Astrocyte (in vitro differentiated cells and primary cell): Measurements from ENCODE around the gene CHD6. TPM values are rescaled to one million over a fixed set of nuclear protein-coding genes. Genes with fewer than 3 reads are reported as not detected.

Source experiments
- DNase-seq: peaks from one replicate; pipeline ENCODE4 v3.0.0-alpha.2; 2010; ENCODE audit warnings: low read depth
- FAIRE-seq: peaks from 2 replicates; lab custom pipeline; 2011; peaks lifted over from hg19 to GRCh38; lab: Jason Lieb, UNC
- H2AFZ ChIP-seq: 2 replicates; pipeline ENCODE4 v1.6.0; 2012; ENCODE audit warnings: low read depth, low read length, inconsistent platforms
- H3K27ac ChIP-seq: 2 replicates; pipeline ENCODE4 v1.5.1; 2011; ENCODE audit warnings: low read depth, low read length, inconsistent platforms
- H3K27me3 ChIP-seq: 2 replicates; pipeline ENCODE4 v1.6.0; 2011; ENCODE audit warnings: low read length, inconsistent platforms; ENCODE audit not compliant: insufficient read depth
- H3K36me3 ChIP-seq: 2 replicates; pipeline ENCODE4 v1.5.1; 2011; ENCODE audit warnings: low read length, inconsistent platforms; ENCODE audit not compliant: insufficient read depth
- H3K4me1 ChIP-seq: 2 replicates; pipeline ENCODE4 v1.5.1; 2011; ENCODE audit warnings: low read length, inconsistent platforms; ENCODE audit not compliant: insufficient read depth
- H3K4me2 ChIP-seq: 2 replicates; pipeline ENCODE4 v1.6.0; 2012; ENCODE audit warnings: low read length, inconsistent platforms
- H3K4me3 ChIP-seq: 2 replicates; pipeline ENCODE4 v1.5.1; 2011; ENCODE audit warnings: low read depth, mild to moderate bottlenecking, low read length, inconsistent platforms; ENCODE audit not compliant: insufficient read depth
- H3K79me2 ChIP-seq: 2 replicates; pipeline ENCODE4 v1.6.0; 2012; ENCODE audit warnings: mild to moderate bottlenecking, low read length, inconsistent platforms; ENCODE audit not compliant: insufficient read depth
- H3K9ac ChIP-seq: 2 replicates; pipeline ENCODE4 v1.6.0; 2012; ENCODE audit warnings: mild to moderate bottlenecking, low read length, inconsistent platforms
- H3K9me3 ChIP-seq: 2 replicates; pipeline ENCODE4 v1.5.1; 2012; ENCODE audit warnings: low read depth, mild to moderate bottlenecking, low read length, inconsistent platforms; ENCODE audit not compliant: insufficient read depth
- H4K20me1 ChIP-seq: 2 replicates; pipeline ENCODE4 v1.6.0; 2012; ENCODE audit warnings: low read length, inconsistent platforms; ENCODE audit not compliant: insufficient read depth
- H3K27ac Mint-ChIP-seq: one replicate; pipeline ENCODE4 v1.8.0; 2021; ENCODE audit warnings: mild to moderate bottlenecking, mixed read lengths; ENCODE audit not compliant: unreplicated experiment
- H3K27me3 Mint-ChIP-seq: one replicate; pipeline ENCODE4 v1.8.0; 2021; ENCODE audit warnings: low read depth, mixed read lengths; ENCODE audit not compliant: unreplicated experiment
- H3K36me3 Mint-ChIP-seq: one replicate; pipeline ENCODE4 v1.8.0; 2021; ENCODE audit warnings: low read depth, mixed read lengths; ENCODE audit not compliant: unreplicated experiment
- H3K4me1 Mint-ChIP-seq: one replicate; pipeline ENCODE4 v1.8.0; 2021; ENCODE audit warnings: low read depth, mixed read lengths; ENCODE audit not compliant: unreplicated experiment
- H3K4me3 Mint-ChIP-seq: one replicate; pipeline ENCODE4 v1.8.0; 2021; ENCODE audit warnings: mild to moderate bottlenecking, moderate library complexity, mixed read lengths; ENCODE audit not compliant: unreplicated experiment
- H3K9me3 Mint-ChIP-seq: one replicate; pipeline ENCODE4 v1.8.0; 2021; ENCODE audit warnings: mild to moderate bottlenecking, mixed read lengths; ENCODE audit not compliant: unreplicated experiment
- EZH2 ChIP-seq: IDR thresholded peaks from 2 replicates; pipeline ENCODE4 v1.6.1; 2012; ENCODE audit warnings: mild to moderate bottlenecking, low read length, inconsistent platforms; ENCODE audit not compliant: insufficient read depth
- total RNA-seq: library from RNA; stranded (reverse); gene quantifications from 2 replicates; pipeline ENCODE4 v1.2.1, GENCODE V29; 2021
- TF ChIP-seq, protein P1 (sequence below): IDR thresholded peaks from 2 replicates; pipeline ENCODE4 v1.5.1; 2011; ENCODE audit warnings: low read depth, mild to moderate bottlenecking, inconsistent platforms, low read length, moderate library complexity; ENCODE audit not compliant: insufficient read depth

Gene CHD6
- total RNA-seq, 1 donor from 2014 or later: 44.7 TPM

DNA sequence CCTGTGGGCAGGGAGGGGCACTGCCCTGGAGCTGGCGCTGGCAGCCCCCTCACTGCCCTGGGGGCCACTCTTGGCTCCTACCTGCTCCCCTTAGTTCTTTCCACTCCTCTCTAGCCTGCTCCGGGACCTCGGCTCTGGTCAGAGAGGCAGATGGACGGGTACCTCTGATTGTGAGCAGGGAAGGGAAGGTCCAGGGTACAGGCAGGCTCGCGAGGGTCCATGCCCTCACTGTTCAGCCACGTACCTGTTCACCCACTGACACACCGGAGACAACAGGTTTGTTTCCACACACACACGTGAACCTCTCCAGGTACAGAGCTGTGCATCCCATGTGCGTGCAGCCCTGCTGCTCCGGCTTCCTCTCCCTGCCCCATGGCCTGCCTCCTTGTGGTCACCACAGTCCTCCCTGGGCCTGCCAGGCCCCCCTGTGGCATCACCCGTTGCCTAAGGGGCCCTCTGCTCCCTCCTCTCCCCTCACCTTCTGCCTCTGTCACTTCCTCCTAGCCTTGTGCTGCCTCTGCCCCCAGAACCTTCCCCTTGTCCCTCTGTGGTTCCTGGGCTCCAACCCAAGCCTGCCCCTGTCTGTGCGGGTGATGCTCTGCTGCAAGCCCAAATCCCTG lies 253.8 kb downstream of the CHD6 start:
- no peaks in the 10 kb centered on the region for H3K79me2 ChIP-seq
- no peaks in the 10 kb centered on the region for H3K4me1 ChIP-seq
- H3K27me3 ChIP-seq: peaks cover 30% of the 10 kb centered on the region
- H3K9me3 ChIP-seq: no peaks in the 10 kb centered on the region
- no peaks in the 10 kb centered on the region for H3K4me1 Mint-ChIP-seq
- H3K27ac Mint-ChIP-seq: no peak overlapping the region
- no peak overlapping the region for H3K4me2 ChIP-seq
- FAIRE-seq (no peak), DNase-seq (no peak)
- TF ChIP-seq, protein P1, sequence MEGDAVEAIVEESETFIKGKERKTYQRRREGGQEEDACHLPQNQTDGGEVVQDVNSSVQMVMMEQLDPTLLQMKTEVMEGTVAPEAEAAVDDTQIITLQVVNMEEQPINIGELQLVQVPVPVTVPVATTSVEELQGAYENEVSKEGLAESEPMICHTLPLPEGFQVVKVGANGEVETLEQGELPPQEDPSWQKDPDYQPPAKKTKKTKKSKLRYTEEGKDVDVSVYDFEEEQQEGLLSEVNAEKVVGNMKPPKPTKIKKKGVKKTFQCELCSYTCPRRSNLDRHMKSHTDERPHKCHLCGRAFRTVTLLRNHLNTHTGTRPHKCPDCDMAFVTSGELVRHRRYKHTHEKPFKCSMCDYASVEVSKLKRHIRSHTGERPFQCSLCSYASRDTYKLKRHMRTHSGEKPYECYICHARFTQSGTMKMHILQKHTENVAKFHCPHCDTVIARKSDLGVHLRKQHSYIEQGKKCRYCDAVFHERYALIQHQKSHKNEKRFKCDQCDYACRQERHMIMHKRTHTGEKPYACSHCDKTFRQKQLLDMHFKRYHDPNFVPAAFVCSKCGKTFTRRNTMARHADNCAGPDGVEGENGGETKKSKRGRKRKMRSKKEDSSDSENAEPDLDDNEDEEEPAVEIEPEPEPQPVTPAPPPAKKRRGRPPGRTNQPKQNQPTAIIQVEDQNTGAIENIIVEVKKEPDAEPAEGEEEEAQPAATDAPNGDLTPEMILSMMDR: no peak
- TF ChIP-seq EZH2: no peak
- no peaks in the 10 kb centered on the region for H3K36me3 ChIP-seq
- H3K36me3 Mint-ChIP-seq: peaks cover 8% of the 10 kb centered on the region
- H3K4me3 ChIP-seq: no peak overlapping the region
- peaks cover 2% of the 10 kb centered on the region for H3K9me3 Mint-ChIP-seq
- H3K4me3 Mint-ChIP-seq: no peak overlapping the region
- no peaks in the 10 kb centered on the region for H4K20me1 ChIP-seq
- no peak overlapping the region for H3K9ac ChIP-seq
- peaks cover 33% of the 10 kb centered on the region for H3K27me3 Mint-ChIP-seq
- no peak overlapping the region for H2AFZ ChIP-seq
- H3K27ac ChIP-seq: no peak overlapping the region

DNA sequence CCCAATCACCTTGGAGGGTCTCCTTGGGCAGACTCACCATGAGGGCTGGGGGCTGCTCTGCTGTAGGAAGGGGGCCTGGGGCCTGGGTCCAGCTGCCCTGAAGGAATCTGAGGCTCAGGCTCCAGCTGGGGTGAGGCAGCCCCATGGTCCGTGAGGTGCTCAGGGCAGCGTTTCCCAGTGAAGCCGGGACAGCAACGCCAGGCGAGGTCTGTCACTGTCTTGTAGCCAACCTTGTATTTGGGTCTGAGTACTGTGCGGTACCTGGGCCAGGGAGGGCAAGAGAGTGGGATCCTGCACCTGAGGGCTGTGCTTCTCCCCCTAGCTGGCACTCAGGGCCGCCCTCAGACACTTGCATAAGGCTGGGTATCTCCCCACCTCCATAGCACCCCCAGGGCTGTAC lies 254.6 kb downstream of the CHD6 start:
- no peak for TF ChIP-seq EZH2
- TF ChIP-seq, protein P1: no peak
- Mint-ChIP-seq H3K36me3 (peaks cover 9% of the 10 kb centered on the region), H3K4me1 (no peaks in the 10 kb centered on the region), H3K27ac (no peak overlapping the region), H3K27me3 (peaks cover 29% of the 10 kb centered on the region), H3K9me3 (no peaks in the 10 kb centered on the region), H3K4me3 (no peak overlapping the region)
- Histone ChIP-seq H4K20me1 (no peaks in the 10 kb centered on the region), H3K4me3 (no peak overlapping the region), H3K9ac (no peak overlapping the region), H3K27me3 (peaks cover 27% of the 10 kb centered on the region), H3K9me3 (no peaks in the 10 kb centered on the region), H3K27ac (no peak overlapping the region), H3K4me2 (no peak overlapping the region), H3K79me2 (no peaks in the 10 kb centered on the region), H3K4me1 (no peaks in the 10 kb centered on the region), H2AFZ (no peak overlapping the region), H3K36me3 (no peaks in the 10 kb centered on the region)
- no peak for DNase-seq
- no peak for FAIRE-seq

GRCh38 chr20:41362748-41363140 lies 255.4 kb downstream of the CHD6 start:
- Histone ChIP-seq H3K27ac (no peak overlapping the region), H3K79me2 (no peaks in the 10 kb centered on the region), H4K20me1 (no peaks in the 10 kb centered on the region), H3K4me1 (no peaks in the 10 kb centered on the region), H3K36me3 (no peaks in the 10 kb centered on the region), H2AFZ (no peak overlapping the region), H3K27me3 (peaks cover 24% of the 10 kb centered on the region), H3K4me3 (no peak overlapping the region), H3K9ac (no peak overlapping the region), H3K4me2 (no peak overlapping the region), H3K9me3 (no peaks in the 10 kb centered on the region)
- Mint-ChIP-seq H3K27ac (no peak overlapping the region), H3K36me3 (peaks cover 14% of the 10 kb centered on the region), H3K4me1 (no peaks in the 10 kb centered on the region), H3K4me3 (no peak overlapping the region), H3K27me3 (peaks cover 25% of the 10 kb centered on the region), H3K9me3 (no peaks in the 10 kb centered on the region)
- DNase-seq (no peak), FAIRE-seq (no peak)
- TF ChIP-seq, protein P1: no peak
- TF ChIP-seq EZH2: no peak
